HG03469 (cell line): Measurements from ENCODE around the gene SLC15A3.

ENCODE experiments used
- ATAC-seq: cut with Tn5 transposase; IDR thresholded peaks from one replicate; pipeline ENCODE4 v1.9.1; 2021; ENCODE audit warnings: mild to moderate bottlenecking, moderate library complexity, moderate number of reproducible peaks; ENCODE audit not compliant: unreplicated experiment

Gene SLC15A3

DNA sequence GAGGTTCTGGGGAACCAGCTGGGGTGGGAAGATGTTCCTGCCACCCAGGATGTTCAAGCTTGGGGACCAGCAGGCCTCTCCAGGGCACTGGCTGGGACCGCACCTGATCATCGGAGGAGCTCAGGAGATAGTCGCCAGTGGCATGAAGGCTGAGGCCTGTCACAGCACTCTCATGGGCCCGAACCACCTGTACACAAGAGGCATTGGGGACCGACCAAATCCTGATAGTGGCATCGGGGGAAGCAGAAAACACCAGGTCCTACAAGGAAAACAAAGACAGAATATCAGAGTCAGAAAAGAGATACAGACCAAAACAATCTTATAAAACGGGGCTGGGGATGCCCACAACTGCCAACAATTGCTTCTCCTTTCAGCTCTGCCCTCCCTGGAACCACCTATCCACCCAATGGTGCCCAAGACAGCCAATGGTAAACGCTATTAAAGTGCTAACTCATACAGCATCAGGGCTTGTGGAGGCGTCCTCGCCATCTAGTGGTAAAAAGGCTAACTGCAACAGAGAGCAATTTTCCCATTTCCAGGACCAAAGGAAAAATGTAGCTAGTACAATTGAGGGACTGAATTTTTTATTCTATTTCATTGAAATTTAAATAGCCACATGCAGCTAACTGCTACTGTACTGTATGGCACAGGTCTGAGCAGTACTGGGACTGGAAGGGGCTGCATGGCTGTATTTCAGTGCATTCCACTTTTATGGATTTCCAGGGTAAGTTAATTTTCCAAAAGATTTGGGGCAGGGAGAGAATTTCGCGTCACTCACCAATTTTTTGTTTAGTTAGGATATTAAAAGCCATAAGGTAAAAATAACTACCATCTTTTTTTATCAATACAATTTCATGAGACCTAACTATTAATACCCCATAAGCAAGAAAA lies 52.7 kb downstream of the SLC15A3 start:
- ATAC-seq, result no peak

DNA sequence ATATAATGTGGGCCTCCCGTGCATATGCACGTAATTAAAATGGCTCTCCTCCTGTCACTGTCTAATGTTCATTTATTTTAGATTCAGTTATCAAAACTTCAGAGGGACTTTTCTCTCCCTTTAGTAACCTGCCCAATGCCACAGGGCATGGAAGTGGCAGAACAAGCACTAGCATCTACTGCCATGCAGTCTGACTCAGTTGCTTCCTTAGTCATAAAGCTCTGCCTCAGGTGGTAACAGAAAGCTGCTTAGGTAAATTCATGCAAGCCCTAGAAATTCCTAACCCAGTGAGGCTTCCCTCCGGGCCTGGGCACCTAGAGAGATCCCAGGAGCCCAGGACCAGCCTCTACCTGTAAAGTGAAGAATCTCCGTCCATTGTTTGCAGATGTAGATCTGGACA lies 54.5 kb downstream of the SLC15A3 start:
- ATAC-seq, result no peak

DNA sequence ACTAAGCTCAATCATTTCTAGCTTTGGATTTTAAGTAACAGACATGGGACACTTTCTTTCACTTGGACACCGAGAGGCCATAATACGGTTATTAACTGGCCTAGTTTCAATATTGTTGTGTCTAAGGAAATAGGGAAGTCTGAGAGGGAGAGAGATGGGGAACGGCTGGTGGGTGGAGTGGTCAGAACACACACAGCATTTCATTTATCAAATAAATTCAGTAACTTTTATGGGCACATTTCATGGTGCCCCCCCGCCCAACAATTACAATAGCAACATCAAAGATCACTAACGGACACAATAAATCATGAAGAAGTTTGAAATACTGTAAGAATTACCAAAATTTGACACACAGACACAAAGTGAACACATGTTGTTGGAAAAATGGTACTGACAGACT lies 56.3 kb downstream of the SLC15A3 start:
- ATAC-seq, result no peak

DNA sequence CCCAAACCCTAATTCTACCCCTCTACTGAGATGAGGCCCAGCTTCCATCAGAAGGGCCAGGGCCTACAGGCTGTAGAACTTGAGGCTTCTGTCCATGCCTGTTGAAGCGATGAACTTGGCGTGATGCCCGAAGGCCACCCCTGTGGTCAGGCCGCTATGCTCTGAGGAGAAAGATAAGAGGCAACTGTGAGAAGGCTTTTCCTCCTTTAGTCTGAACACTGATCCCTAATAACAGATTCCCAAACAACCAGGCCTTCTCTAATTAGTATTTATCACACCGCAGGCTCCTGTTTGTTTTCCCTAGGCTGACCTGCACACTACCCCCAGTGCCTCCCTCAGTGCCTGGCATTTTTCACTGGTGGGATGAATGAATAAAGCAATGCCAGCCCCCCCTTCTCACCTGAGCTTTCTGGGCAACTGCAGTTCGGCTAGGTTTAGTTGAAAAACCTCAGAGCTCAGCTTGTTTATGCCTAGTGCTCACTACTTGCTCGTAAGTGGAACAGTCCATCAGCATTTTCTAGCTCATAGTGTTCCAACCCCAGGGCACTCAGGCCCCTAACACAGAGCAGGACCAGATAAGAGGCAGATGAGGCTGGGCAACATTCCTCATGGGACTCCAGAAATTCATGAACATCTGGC lies 60.8 kb downstream of the SLC15A3 start:
- ATAC-seq, result no peak

DNA sequence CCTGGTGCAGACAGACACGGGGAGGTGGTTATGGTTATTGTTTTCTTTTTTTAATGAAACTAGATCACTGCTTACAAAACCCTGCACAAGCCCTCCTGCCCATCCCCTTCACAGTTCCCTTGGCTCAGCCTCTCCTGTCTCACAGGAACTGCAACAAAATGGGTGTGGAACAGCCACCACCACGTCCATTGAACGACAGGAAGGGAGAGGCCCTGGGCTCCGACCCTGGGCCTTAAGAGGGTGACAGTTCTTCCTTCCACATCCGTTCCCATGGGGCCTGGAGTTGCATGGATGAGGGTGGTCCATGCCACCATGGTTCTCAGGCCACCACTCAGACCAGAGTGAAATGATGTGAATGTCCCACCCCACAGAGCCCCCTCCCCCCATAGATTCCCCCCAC lies 61.3 kb downstream of the SLC15A3 start:
- ATAC-seq, result no peak

DNA sequence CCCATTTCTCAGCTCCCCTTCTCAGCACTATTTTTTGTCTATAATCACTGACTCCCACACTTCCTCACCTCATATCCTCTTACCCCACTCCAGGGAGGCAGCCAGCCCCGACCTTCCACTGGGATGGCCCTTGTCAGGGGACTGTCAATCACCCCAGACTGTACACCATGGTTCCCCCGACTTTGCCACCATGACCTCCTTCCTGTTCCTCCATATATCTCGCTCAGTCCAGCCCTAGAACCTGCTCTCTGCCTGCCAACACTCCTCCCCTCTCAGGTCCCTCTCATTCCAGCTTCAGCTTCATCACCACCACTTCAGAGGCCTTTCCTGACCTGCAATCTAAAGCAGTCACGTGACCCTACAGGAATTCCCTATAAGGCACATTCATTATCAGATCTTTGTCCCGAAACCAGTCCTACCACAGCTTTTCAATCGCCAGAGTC lies 62.1 kb downstream of the SLC15A3 start:
- no peak for ATAC-seq

DNA sequence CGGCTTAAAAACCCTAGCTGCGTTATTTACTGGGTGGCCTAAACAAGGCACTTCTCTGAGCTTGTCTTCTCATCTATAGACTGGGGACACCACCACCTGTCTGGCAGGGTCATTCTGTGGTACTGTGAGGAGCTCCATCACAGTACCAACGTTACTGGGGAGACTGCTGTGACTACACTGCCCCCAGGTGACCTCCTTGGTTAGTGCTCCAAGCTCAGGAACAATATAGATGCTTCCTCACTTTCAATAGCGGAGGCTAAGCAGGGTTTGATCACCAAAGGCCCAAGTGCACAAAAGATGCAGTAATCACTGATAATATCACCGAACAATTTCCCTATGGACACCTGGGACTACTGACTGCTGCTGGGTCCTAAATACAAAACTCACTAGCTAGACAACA lies 64.4 kb downstream of the SLC15A3 start:
- no peak for ATAC-seq
